Panc1 (cell line): ENCODE data around the gene DUSP8. TPM values are rescaled to one million over a fixed set of nuclear protein-coding genes. Genes with fewer than 3 reads are reported as not detected.

Experiments used
- ATAC-seq: fragments of 200-7000 bp; cut with Tn5 transposase; 2 replicates; pipeline ENCODE4 v1.9.1; 2020; ENCODE audit warnings: mild to moderate bottlenecking, moderate library complexity
- BruUV-seq: library from RNA; stranded (reverse); fragments of 400-500 nt; replicated peaks from 2 replicates; lab custom pipeline; 2021; lab: Mats Ljungman, UMichigan
- CTCF ChIA-PET: fragments of 300-600 bp; sonication (Branson Sonifier 250); formaldehyde crosslinking; loops from one replicate; lab custom pipeline; 2022; ENCODE audit warnings: antibody characterized with exemption; lab: Charles Lee
- POLR2A ChIA-PET: fragments of 300-600 bp; sonication (Branson Sonifier 250); formaldehyde crosslinking; loops from one replicate; lab custom pipeline; 2022; ENCODE audit warnings: antibody characterized with exemption; lab: Charles Lee
- DNase-seq: peaks from one replicate; pipeline ENCODE4 v3.0.0-alpha.2; 2010; ENCODE audit warnings: low read depth, low spot score
- H3K27ac ChIP-seq: 2 replicates; pipeline ENCODE4 v1.5.1; 2011; ENCODE audit warnings: mild to moderate bottlenecking, low read length, inconsistent platforms
- H3K27me3 ChIP-seq: fragments of 200-500 bp; sonication (Bioruptor generic); 2 replicates; pipeline ENCODE4 v1.6.0; 2014; ENCODE audit warnings: low read length, inconsistent platforms; ENCODE audit not compliant: control insufficient read depth, insufficient read depth
- H3K36me3 ChIP-seq: fragments of 200-500 bp; sonication (Bioruptor generic); 2 replicates; pipeline ENCODE4 v1.5.1; 2014; ENCODE audit warnings: inconsistent platforms, mild to moderate bottlenecking, low read length, moderate library complexity; ENCODE audit not compliant: control insufficient read depth, insufficient read depth
- H3K4me1 ChIP-seq: 2 replicates; pipeline ENCODE4 v1.5.1; 2011; ENCODE audit warnings: inconsistent platforms, mild to moderate bottlenecking, low read length, moderate library complexity; ENCODE audit not compliant: control insufficient read depth, insufficient read depth
- H3K4me3 ChIP-seq, 2 experiments: 2 replicates each; pipeline ENCODE4 v1.5.1; 2011 to 2012; ENCODE audit warnings: low read depth in 2 of 2, low read length in 2 of 2, mild to moderate bottlenecking in 2 of 2, inconsistent platforms in 1 of 2, moderate library complexity in 1 of 2
- H3K9me3 ChIP-seq: fragments of 200-500 bp; sonication (Bioruptor generic); 2 replicates; pipeline ENCODE4 v1.5.1; 2014; ENCODE audit warnings: low read depth, mild to moderate bottlenecking, inconsistent platforms, low read length, moderate library complexity; ENCODE audit not compliant: control insufficient read depth, insufficient read depth
- POLR2AphosphoS5 ChIP-seq: IDR thresholded peaks from 2 replicates; pipeline ENCODE4 v1.6.1; 2012; ENCODE audit warnings: mild to moderate bottlenecking, low read depth, low read length, moderate library complexity
- SIN3A ChIP-seq: IDR thresholded peaks from 2 replicates; pipeline ENCODE4 v1.6.1; 2012; ENCODE audit warnings: low read depth, mild to moderate bottlenecking, low read length, moderate library complexity, borderline replicate concordance; ENCODE audit not compliant: insufficient read depth
- TCF7L2 ChIP-seq: IDR thresholded peaks from 2 replicates; pipeline ENCODE4 v1.6.1; 2011; ENCODE audit warnings: mild to moderate bottlenecking, low read depth, low read length, inconsistent platforms
- in situ Hi-C: cut with HindIII; loops from 2 replicates; pipeline ENCODE4 v1.10.0; 2016; ENCODE audit warnings: low sequenced_read_pairs, low pct_unique_long_range_greater_than_20kb
- intact Hi-C: fragments of 100-400 bp; cut with micrococcal nuclease; formaldehyde crosslinking; loops from one replicate; pipeline ENCODE4 v1.10.0; 2022; ENCODE audit not compliant: unreplicated experiment
- total RNA-seq: library from RNA; stranded (reverse); gene quantifications from one replicate; pipeline ENCODE4 v1.2.1, GENCODE V29; 2021; ENCODE audit not compliant: unreplicated experiment
- TF ChIP-seq, protein P1 (sequence below): fragments of 450-650 bp; IDR thresholded peaks from 2 replicates; pipeline ENCODE4 v1.5.1; 2017; ENCODE audit warnings: mild to moderate bottlenecking
- TF ChIP-seq, protein P2 (sequence below), 2 experiments: IDR thresholded peaks; 2 replicates each; pipeline ENCODE4 v1.6.1; 2011 to 2012; ENCODE audit warnings: low read depth in 2 of 2, control low read depth in 1 of 2, low read length in 1 of 2, mild to moderate bottlenecking in 1 of 2, moderate library complexity in 1 of 2; ENCODE audit not compliant: insufficient read depth in 1 of 2

The DUSP8 gene
- total RNA-seq, 1 experiment from 2014 or later = 5.5 TPM

DNA sequence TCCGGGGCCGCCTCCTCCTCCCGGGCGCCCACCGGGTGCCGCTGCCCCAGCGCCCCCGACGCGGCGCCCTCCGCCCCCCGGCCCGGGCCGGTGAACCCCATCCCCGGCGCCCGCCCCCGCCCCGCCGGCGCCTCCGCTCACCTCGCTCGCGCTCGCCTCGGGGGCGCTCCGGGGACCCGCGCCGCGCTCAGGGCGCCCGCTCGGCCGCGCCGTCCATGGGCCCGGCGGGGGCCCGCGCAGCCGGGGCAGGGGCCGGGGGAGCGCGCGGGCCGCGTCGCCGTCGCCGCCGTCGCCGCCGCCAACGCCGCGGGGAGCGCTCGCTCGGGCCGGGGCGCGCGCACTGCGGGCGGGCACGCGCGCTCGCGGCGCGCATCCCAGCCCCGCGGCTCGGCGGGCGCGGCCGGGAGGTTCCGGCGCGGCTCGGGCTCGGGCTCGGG, 293 bp downstream of the DUSP8 start:
- H3K9me3 ChIP-seq = no peaks in the 10 kb centered on the region
- intact Hi-C loops (no loop called here), in situ Hi-C loops (no loop called here)
- H3K4me1 ChIP-seq = peaks cover 21% of the 10 kb centered on the region
- BruUV-seq = no TSS peak
- CTCF ChIA-PET = interaction anchor here (0.6 to 0.7 kb wide), 2 partner anchors 12 to 25 kb away, joined by 3 to 5 read pairs; no protein-coding TSS in a partner anchor
- ATAC-seq (no peak), DNase-seq (no peak)
- TF ChIP-seq, protein P1, sequence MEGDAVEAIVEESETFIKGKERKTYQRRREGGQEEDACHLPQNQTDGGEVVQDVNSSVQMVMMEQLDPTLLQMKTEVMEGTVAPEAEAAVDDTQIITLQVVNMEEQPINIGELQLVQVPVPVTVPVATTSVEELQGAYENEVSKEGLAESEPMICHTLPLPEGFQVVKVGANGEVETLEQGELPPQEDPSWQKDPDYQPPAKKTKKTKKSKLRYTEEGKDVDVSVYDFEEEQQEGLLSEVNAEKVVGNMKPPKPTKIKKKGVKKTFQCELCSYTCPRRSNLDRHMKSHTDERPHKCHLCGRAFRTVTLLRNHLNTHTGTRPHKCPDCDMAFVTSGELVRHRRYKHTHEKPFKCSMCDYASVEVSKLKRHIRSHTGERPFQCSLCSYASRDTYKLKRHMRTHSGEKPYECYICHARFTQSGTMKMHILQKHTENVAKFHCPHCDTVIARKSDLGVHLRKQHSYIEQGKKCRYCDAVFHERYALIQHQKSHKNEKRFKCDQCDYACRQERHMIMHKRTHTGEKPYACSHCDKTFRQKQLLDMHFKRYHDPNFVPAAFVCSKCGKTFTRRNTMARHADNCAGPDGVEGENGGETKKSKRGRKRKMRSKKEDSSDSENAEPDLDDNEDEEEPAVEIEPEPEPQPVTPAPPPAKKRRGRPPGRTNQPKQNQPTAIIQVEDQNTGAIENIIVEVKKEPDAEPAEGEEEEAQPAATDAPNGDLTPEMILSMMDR = no peak
- TF ChIP-seq POLR2AphosphoS5 (no peak), TCF7L2 (no peak), SIN3A (no peak)
- TF ChIP-seq, protein P2, sequence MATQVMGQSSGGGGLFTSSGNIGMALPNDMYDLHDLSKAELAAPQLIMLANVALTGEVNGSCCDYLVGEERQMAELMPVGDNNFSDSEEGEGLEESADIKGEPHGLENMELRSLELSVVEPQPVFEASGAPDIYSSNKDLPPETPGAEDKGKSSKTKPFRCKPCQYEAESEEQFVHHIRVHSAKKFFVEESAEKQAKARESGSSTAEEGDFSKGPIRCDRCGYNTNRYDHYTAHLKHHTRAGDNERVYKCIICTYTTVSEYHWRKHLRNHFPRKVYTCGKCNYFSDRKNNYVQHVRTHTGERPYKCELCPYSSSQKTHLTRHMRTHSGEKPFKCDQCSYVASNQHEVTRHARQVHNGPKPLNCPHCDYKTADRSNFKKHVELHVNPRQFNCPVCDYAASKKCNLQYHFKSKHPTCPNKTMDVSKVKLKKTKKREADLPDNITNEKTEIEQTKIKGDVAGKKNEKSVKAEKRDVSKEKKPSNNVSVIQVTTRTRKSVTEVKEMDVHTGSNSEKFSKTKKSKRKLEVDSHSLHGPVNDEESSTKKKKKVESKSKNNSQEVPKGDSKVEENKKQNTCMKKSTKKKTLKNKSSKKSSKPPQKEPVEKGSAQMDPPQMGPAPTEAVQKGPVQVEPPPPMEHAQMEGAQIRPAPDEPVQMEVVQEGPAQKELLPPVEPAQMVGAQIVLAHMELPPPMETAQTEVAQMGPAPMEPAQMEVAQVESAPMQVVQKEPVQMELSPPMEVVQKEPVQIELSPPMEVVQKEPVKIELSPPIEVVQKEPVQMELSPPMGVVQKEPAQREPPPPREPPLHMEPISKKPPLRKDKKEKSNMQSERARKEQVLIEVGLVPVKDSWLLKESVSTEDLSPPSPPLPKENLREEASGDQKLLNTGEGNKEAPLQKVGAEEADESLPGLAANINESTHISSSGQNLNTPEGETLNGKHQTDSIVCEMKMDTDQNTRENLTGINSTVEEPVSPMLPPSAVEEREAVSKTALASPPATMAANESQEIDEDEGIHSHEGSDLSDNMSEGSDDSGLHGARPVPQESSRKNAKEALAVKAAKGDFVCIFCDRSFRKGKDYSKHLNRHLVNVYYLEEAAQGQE (IDR thresholded peaks at IDR 0.05; ENCODE audit: insufficient read depth in 1 of 2, low read depth in 2 of 2, low read length in 1 of 2) = no peak
- POLR2A ChIA-PET = no interaction called here
- peak overlapping the region; percentile 40 to 56; a peak in 3 of 4 replicates for H3K4me3 ChIP-seq
- H3K27me3 ChIP-seq = no peaks in the 10 kb centered on the region; the same call in 1 of the 2 replicates
- no peaks in the 10 kb centered on the region for H3K36me3 ChIP-seq
- H3K27ac ChIP-seq = no peak overlapping the region

DNA sequence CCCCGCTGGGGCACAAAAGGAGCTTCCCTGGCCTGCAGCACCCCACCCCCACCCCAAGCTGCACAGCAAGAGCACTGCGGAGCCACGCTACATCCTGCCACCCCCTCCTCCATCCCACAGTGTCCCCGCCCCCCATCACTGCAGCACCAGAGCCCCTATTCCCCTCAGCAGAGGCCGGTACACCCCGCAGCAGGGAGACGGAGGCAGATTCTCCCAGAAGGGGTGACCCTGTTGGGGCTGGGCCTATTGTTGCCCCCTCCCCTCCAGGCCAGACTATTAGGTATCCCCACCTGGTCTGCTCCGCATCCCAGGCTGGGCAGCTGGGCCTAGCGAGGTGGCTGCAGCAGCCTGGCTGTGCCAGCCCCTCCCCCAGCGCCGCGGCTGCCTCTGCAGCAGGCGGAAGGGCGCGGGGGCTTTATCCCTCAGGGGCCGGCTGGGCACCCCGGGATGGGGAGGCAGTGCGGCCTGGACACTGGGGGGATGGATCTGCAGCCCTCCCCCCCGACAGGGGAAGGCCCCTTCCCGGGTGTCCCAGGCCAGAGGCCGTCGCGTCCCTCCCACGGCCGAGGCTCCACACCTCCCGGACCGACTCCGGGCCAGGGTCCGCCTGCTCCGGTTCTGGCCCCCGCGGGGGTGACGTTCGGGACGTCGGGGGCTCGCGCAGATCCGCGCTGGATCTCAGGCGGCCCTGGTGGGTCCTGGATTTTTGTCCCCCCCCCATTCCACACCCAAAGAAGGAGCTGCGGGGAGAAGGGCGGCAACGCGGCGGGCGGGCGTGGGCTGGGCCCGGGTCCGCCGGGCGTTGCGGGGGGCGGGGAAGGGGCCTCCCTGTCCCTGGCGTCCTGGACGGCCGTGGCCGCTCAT, 943 bp downstream of the DUSP8 start:
- no peaks in the 10 kb centered on the region for H3K9me3 ChIP-seq
- H3K27ac ChIP-seq = no peak overlapping the region
- TF ChIP-seq POLR2AphosphoS5 (no peak), SIN3A (no peak), TCF7L2 (no peak)
- TF ChIP-seq, protein P2 (IDR thresholded peaks at IDR 0.05; ENCODE audit: insufficient read depth in 1 of 2, low read depth in 2 of 2, low read length in 1 of 2) = no peak
- TF ChIP-seq, protein P1 = no peak
- peak overlapping the region; percentile 40 to 56 for H3K4me3 ChIP-seq
- POLR2A ChIA-PET = no interaction called here
- in situ Hi-C loops (no loop called here), intact Hi-C loops (no loop called here)
- no peaks in the 10 kb centered on the region for H3K36me3 ChIP-seq
- BruUV-seq = no TSS peak
- peaks cover 21% of the 10 kb centered on the region for H3K4me1 ChIP-seq
- DNase-seq = no peak
- H3K27me3 ChIP-seq = no peaks in the 10 kb centered on the region; the same call in 1 of the 2 replicates
- CTCF ChIA-PET = no interaction called here
- ATAC-seq = no peak
